Body of pancreas (tissue), 4 donors: ENCODE measurements around the gene ALG5. TPM values are rescaled to one million over a fixed set of nuclear protein-coding genes. Genes with fewer than 3 reads are reported as not detected.

Source experiments
- ATAC-seq: fragments of 150-250 bp; one replicate; pipeline ENCODE4 v1.9.1; 2016
- DNase-seq, 4 donors: peaks; one replicate each; pipeline ENCODE4 v3.0.0-alpha.2; 2019
- H3K27ac ChIP-seq, 4 donors: fragments of 200-600 bp; sonication (generic); 1 replicate in 3 of 4; 2 replicates in 1 of 4; pipeline versions ENCODE4 v1.5.1 to v1.6.1; 2016 to 2019; ENCODE audit warnings: mild to moderate bottlenecking in 1 of 4, mixed read lengths in 1 of 4, moderate library complexity in 1 of 4
- H3K27me3 ChIP-seq, 2 donors: fragments of 200-600 bp; sonication (generic); one replicate each; pipeline ENCODE4 v1.6.0; 2016; ENCODE audit warnings: mild to moderate bottlenecking in 1 of 2
- H3K36me3 ChIP-seq, 2 donors: fragments of 200-600 bp; sonication (generic); replicated peaks in 1 of 2; 2 replicates each; pipeline ENCODE4 v1.5.1; 2016; ENCODE audit warnings: low read depth in 2 of 2; ENCODE audit not compliant: insufficient read depth in 1 of 2
- H3K4me1 ChIP-seq: fragments of 200-600 bp; sonication (generic); one replicate; pipeline ENCODE4 v1.6.0; 2016
- H3K4me3 ChIP-seq, 2 donors: fragments of 200-600 bp; sonication (generic); 1 replicate in 1 of 2; 2 replicates in 1 of 2; pipeline ENCODE4 v1.5.1; 2016 to 2019
- H3K9me3 ChIP-seq, 3 donors: fragments of 200-600 bp; sonication (generic); 1 replicate in 2 of 3; 2 replicates in 1 of 3; pipeline ENCODE4 v1.5.1; 2016
- CTCF ChIP-seq, 7 experiments: fragments of 450-650 bp in 4 of 7; fragments of 200-600 bp in 3 of 7; sonication (generic) in 3 of 7; IDR thresholded peaks; one replicate each; pipeline ENCODE4 v1.5.1; 2016 to 2019; ENCODE audit warnings: antibody characterized with exemption in 7 of 7
- POLR2A ChIP-seq, 3 donors: fragments of 450-650 bp; IDR thresholded peaks; one replicate each; pipeline ENCODE4 v1.6.1; 2016; ENCODE audit warnings: antibody characterized with exemption in 3 of 3, mild to moderate bottlenecking in 2 of 3
- WGBS, 2 donors: methylation state at CpG; one replicate each; pipeline ENCODE4 v1.1.5; 2017; 5-methylcytosine and 5-hydroxymethylcytosine counted together
- intact Hi-C: fragments of 100-400 bp; cut with DNase I; formaldehyde crosslinking; loops from one replicate; pipeline ENCODE4 v1.15.1; 2023
- total RNA-seq, 2 donors: library from RNA; depleted of rRNA; stranded (reverse); fragments of >200 nt; gene quantifications; one replicate each; pipeline ENCODE4 v1.1.0, GENCODE V29; 2016

The ALG5 gene
- total RNA-seq, 2 donors from 2014 or later, result 35.3 to 46.7 TPM

GRCh38 chr13:36919833-36920615 is 79.1 kb downstream of the ALG5 start, which contains the start of gene SMAD9:
TSS of gene SMAD9 (minus strand) at chr13:36920238. CDS start at chr13:36879689, 40,549 bp downstream.
- WGBS, 2 donors, result 0 to 1% methylated on average over 4 to 50 of the region's 104 CpGs
- Histone ChIP-seq H3K4me1 (peaks cover 14% of the 10 kb centered on the region), H3K4me3 (peak within 1 kb of the TSS; percentile 4 to 31), H3K9me3 (no peaks in the 10 kb centered on the region), H3K36me3 (no peaks in the 10 kb centered on the region), H3K27me3 (no peaks in the 10 kb centered on the region), H3K27ac (peak within 1 kb of the TSS in 2 of 4 donors; percentile 25 to 37)
- no peak for TF ChIP-seq POLR2A (IDR thresholded peaks at IDR 0.05)
- TF ChIP-seq CTCF (IDR thresholded peaks at IDR 0.05), result no peak
- peak; percentile 84 for ATAC-seq
- DNase-seq, result peak; percentile 71 to 86 (median 74)
- intact Hi-C loops, result no loop called here

- DNase-seq, result peak in 3 of 4 donors; percentile 12 to 15 (median 13)
- Histone ChIP-seq H3K36me3 (no peaks in the 10 kb centered on the region), H3K4me3 (peak overlapping the region; percentile 4 to 31), H3K27ac (peak overlapping the region in 2 of 4 donors; percentile 25 to 37), H3K27me3 (no peaks in the 10 kb centered on the region), H3K9me3 (no peaks in the 10 kb centered on the region), H3K4me1 (peaks cover 14% of the 10 kb centered on the region)
- TF ChIP-seq CTCF (IDR thresholded peaks at IDR 0.05), result no peak
- no peak for TF ChIP-seq POLR2A (IDR thresholded peaks at IDR 0.05)
- WGBS, 2 donors, result 1 to 2% methylated on average over 20 to 42 of the region's 51 CpGs
- intact Hi-C loops, result no loop called here
- peak; percentile 34 for ATAC-seq
Measured at GRCh38 chr13:36919171-36919832, 79.8 kb downstream of the ALG5 start.

GRCh38 chr13:36918246-36919131 is 80.7 kb downstream of the ALG5 start:
- Histone ChIP-seq H3K36me3 (no peaks in the 10 kb centered on the region), H3K9me3 (no peaks in the 10 kb centered on the region), H3K4me1 (peaks cover 14% of the 10 kb centered on the region), H3K4me3 (peak overlapping the region in 1 of 2 donors; percentile 4), H3K27me3 (no peaks in the 10 kb centered on the region), H3K27ac (no peak overlapping the region)
- ATAC-seq (no peak), DNase-seq (no peak)
- WGBS, 2 donors, result 34 to 40% methylated on average over 12 of the region's 12 CpGs
- no peak for TF ChIP-seq POLR2A (IDR thresholded peaks at IDR 0.05)
- TF ChIP-seq CTCF (IDR thresholded peaks at IDR 0.05), result no peak
- intact Hi-C loops, result no loop called here

GRCh38 chr13:36917311-36917710 is 81.8 kb downstream of the ALG5 start:
- peaks cover 14% of the 10 kb centered on the region for H3K4me1 ChIP-seq
- DNase-seq (no peak), ATAC-seq (no peak)
- WGBS, 2 donors, result 66 to 74% methylated on average over 3 of the region's 3 CpGs
- intact Hi-C loops, result no loop called here
- no peaks in the 10 kb centered on the region for H3K27me3 ChIP-seq
- H3K27ac ChIP-seq, result no peak overlapping the region
- no peak for TF ChIP-seq CTCF (IDR thresholded peaks at IDR 0.05)
- no peak for TF ChIP-seq POLR2A (IDR thresholded peaks at IDR 0.05)
- H3K4me3 ChIP-seq, result no peak overlapping the region
- H3K36me3 ChIP-seq, result no peaks in the 10 kb centered on the region
- H3K9me3 ChIP-seq, result no peaks in the 10 kb centered on the region
